Measurements from ENCODE around the gene TMF1. TPM values are rescaled to one million over a fixed set of nuclear protein-coding genes. Genes with fewer than 3 reads are reported as not detected.

TMF1 gene
- total RNA-seq, 1 experiment from 2014 or later: 14.2 TPM

GRCh38 chr3:69085833-69086722, 33.9 kb upstream of the TMF1 start:
- H3K27ac ChIP-seq (ENCODE audit: low read depth, low read length, poor library complexity, severe bottlenecking): peak overlapping the region; percentile 53
- no peak for TF ChIP-seq CTCF (conservative IDR thresholded peaks at IDR 0.05; ENCODE audit: low read depth, low read length)
- no peak for TF ChIP-seq EZH2 (IDR thresholded peaks at IDR 0.05; ENCODE audit: borderline replicate concordance, low read depth, low read length, poor library complexity, severe bottlenecking)
- ChIA-PET POLR2A (ENCODE audit: low non-redundant PET) (no interaction called here), CTCF (no interaction called here)
- no peaks in the 10 kb centered on the region for H3K9me3 ChIP-seq (ENCODE audit: low read depth, low read length, poor library complexity, severe bottlenecking)
- intact Hi-C loops (cut with micrococcal nuclease; ENCODE audit: unreplicated experiment): no loop called here
- DNase-seq (ENCODE audit: low spot score): peak; percentile 80
- no peaks in the 10 kb centered on the region for H3K36me3 ChIP-seq (ENCODE audit: insufficient read depth, low read length, poor library complexity, severe bottlenecking)
- no TSS peak for BruUV-seq (replicated peaks)
- no peaks in the 10 kb centered on the region for H3K27me3 ChIP-seq (replicated peaks; ENCODE audit: insufficient read depth, low read depth, low read length, poor library complexity)
- peaks cover 27% of the 10 kb centered on the region for H3K4me1 ChIP-seq (ENCODE audit: insufficient read depth, low read length, poor library complexity, severe bottlenecking)
- H3K4me3 ChIP-seq (ENCODE audit: low read depth, low read length, poor library complexity, severe bottlenecking): peak overlapping the region; percentile 64

GRCh38 chr3:69085168-69085832, 33.2 kb upstream of the TMF1 start:
- Histone ChIP-seq H3K27ac (ENCODE audit: low read depth, low read length, poor library complexity, severe bottlenecking) (peak overlapping the region; percentile 37), H3K4me1 (ENCODE audit: insufficient read depth, low read length, poor library complexity, severe bottlenecking) (peaks cover 27% of the 10 kb centered on the region), H3K36me3 (ENCODE audit: insufficient read depth, low read length, poor library complexity, severe bottlenecking) (no peaks in the 10 kb centered on the region), H3K4me3 (ENCODE audit: low read depth, low read length, poor library complexity, severe bottlenecking) (peak overlapping the region; percentile 64), H3K27me3 (replicated peaks; ENCODE audit: insufficient read depth, low read depth, low read length, poor library complexity) (no peaks in the 10 kb centered on the region), H3K9me3 (ENCODE audit: low read depth, low read length, poor library complexity, severe bottlenecking) (no peaks in the 10 kb centered on the region)
- ChIA-PET CTCF (no interaction called here), POLR2A (ENCODE audit: low non-redundant PET) (no interaction called here)
- no peak for DNase-seq (ENCODE audit: low spot score)
- intact Hi-C loops (cut with micrococcal nuclease; ENCODE audit: unreplicated experiment): no loop called here
- no peak for TF ChIP-seq EZH2 (IDR thresholded peaks at IDR 0.05; ENCODE audit: borderline replicate concordance, low read depth, low read length, poor library complexity, severe bottlenecking)
- BruUV-seq (replicated peaks): no TSS peak

GRCh38 chr3:69084326-69085167, 32.4 kb upstream of the TMF1 start, which contains the start of gene ARL6IP5:
Gene ARL6IP5, plus strand, starts transcription at chr3:69084937. Its CDS starts 111 bp downstream, at chr3:69085048.
- no peaks in the 10 kb centered on the region for H3K27me3 ChIP-seq (replicated peaks; ENCODE audit: insufficient read depth, low read depth, low read length, poor library complexity)
- no TSS peak for BruUV-seq (replicated peaks)
- intact Hi-C loops (cut with micrococcal nuclease; ENCODE audit: unreplicated experiment): no loop called here
- peaks cover 27% of the 10 kb centered on the region for H3K4me1 ChIP-seq (ENCODE audit: insufficient read depth, low read length, poor library complexity, severe bottlenecking)
- peak within 1 kb of the TSS; percentile 55 for H3K27ac ChIP-seq (ENCODE audit: low read depth, low read length, poor library complexity, severe bottlenecking)
- no peaks in the 10 kb centered on the region for H3K9me3 ChIP-seq (ENCODE audit: low read depth, low read length, poor library complexity, severe bottlenecking)
- CTCF ChIA-PET: no interaction called here
- POLR2A ChIA-PET (ENCODE audit: low non-redundant PET): no interaction called here
- DNase-seq (ENCODE audit: low spot score): peak; percentile 88
- H3K36me3 ChIP-seq (ENCODE audit: insufficient read depth, low read length, poor library complexity, severe bottlenecking): no peaks in the 10 kb centered on the region
- H3K4me3 ChIP-seq (ENCODE audit: low read depth, low read length, poor library complexity, severe bottlenecking): peak within 1 kb of the TSS; percentile 64
- TF ChIP-seq EZH2 (IDR thresholded peaks at IDR 0.05; ENCODE audit: borderline replicate concordance, low read depth, low read length, poor library complexity, severe bottlenecking) (no peak), CTCF (conservative IDR thresholded peaks at IDR 0.05; ENCODE audit: low read depth, low read length) (no peak)

All from A673 (cell line).